WTC11 (cell line): Measurements from ENCODE around the gene CELSR1.

Source experiments
- ATF1 ChIP-seq: sonication (generic); formaldehyde crosslinking; IDR thresholded peaks from 2 replicates; pipeline ENCODE4 v1.8.1; 2023; ENCODE audit warnings: mild to moderate bottlenecking, moderate library complexity, missing genetic modification reagents
- ATF3 ChIP-seq: sonication (generic); formaldehyde crosslinking; conservative IDR thresholded peaks from 2 replicates; pipeline ENCODE4 v1.8.1; 2022; ENCODE audit warnings: mild to moderate bottlenecking, missing genetic modification reagents
- CBFB ChIP-seq: sonication (generic); formaldehyde crosslinking; IDR thresholded peaks from 2 replicates; pipeline ENCODE4 v1.8.1; 2022; ENCODE audit warnings: mild to moderate bottlenecking, low read depth, missing genetic modification reagents
- CTCF ChIP-seq: fragments of 200-600 bp; IDR thresholded peaks from 2 replicates; pipeline ENCODE4 v1.8.0; 2022; ENCODE audit warnings: antibody characterized with exemption
- JUN ChIP-seq: sonication (generic); formaldehyde crosslinking; IDR thresholded peaks from 2 replicates; pipeline ENCODE4 v1.8.0; 2023; ENCODE audit warnings: mild to moderate bottlenecking, missing genetic modification reagents
- MLX ChIP-seq: sonication (generic); formaldehyde crosslinking; IDR thresholded peaks from 2 replicates; pipeline ENCODE4 v1.8.1; 2023; ENCODE audit warnings: mild to moderate bottlenecking, missing genetic modification reagents, moderate library complexity
- NFE2L1 ChIP-seq: sonication (generic); formaldehyde crosslinking; IDR thresholded peaks from 2 replicates; pipeline ENCODE4 v1.8.1; 2023; ENCODE audit warnings: missing genetic modification reagents
- NR1H2 ChIP-seq: sonication (generic); formaldehyde crosslinking; IDR thresholded peaks from 2 replicates; pipeline ENCODE4 v1.9.0; 2021; ENCODE audit warnings: mild to moderate bottlenecking, moderate library complexity, missing genetic modification reagents
- NR2C2 ChIP-seq: sonication (generic); formaldehyde crosslinking; IDR thresholded peaks from 2 replicates; pipeline ENCODE4 v1.8.0; 2022; ENCODE audit warnings: mild to moderate bottlenecking, missing genetic modification reagents
- SP1 ChIP-seq: sonication (generic); formaldehyde crosslinking; conservative IDR thresholded peaks from 2 replicates; pipeline ENCODE4 v1.8.1; 2022; ENCODE audit warnings: missing genetic modification reagents
- USF1 ChIP-seq: sonication (generic); formaldehyde crosslinking; IDR thresholded peaks from 2 replicates; pipeline ENCODE4 v1.8.0; 2022; ENCODE audit warnings: mild to moderate bottlenecking, missing genetic modification reagents
- ZBTB43 ChIP-seq: sonication (generic); formaldehyde crosslinking; IDR thresholded peaks from 2 replicates; pipeline ENCODE4 v1.8.1; 2023; ENCODE audit warnings: mild to moderate bottlenecking, missing genetic modification reagents
- ZNF138 ChIP-seq: sonication (generic); formaldehyde crosslinking; conservative IDR thresholded peaks from 2 replicates; pipeline ENCODE4 v1.8.1; 2022; ENCODE audit warnings: mild to moderate bottlenecking, moderate library complexity, missing genetic modification reagents
- ZNF281 ChIP-seq: sonication (generic); formaldehyde crosslinking; IDR thresholded peaks from 2 replicates; pipeline ENCODE4 v1.8.0; 2023; ENCODE audit warnings: mild to moderate bottlenecking, missing genetic modification reagents

GRCh38 chr22:46443850-46444389, 93.5 kb downstream of the CELSR1 start:
- TF ChIP-seq ATF3 (no peak), CTCF (no peak), NR1H2 (CRISPR knock-in tag) (no peak), USF1 (CRISPR knock-in tag) (no peak), MLX (no peak), CBFB (CRISPR knock-in tag) (no peak), NFE2L1 (CRISPR knock-in tag) (no peak), ZNF281 (no peak), SP1 (CRISPR knock-in tag) (no peak), JUN (CRISPR knock-in tag) (no peak), ATF1 (CRISPR knock-in tag) (no peak), NR2C2 (CRISPR knock-in tag) (no peak), ZBTB43 (CRISPR knock-in tag) (no peak), ZNF138 (CRISPR knock-in tag) (no peak)
